HG02642 (cell line): ENCODE data around the gene FOXF1.

ENCODE experiments used
- ATAC-seq: cut with Tn5 transposase; IDR thresholded peaks from one replicate; pipeline ENCODE4 v1.9.1; 2021; ENCODE audit warnings: mild to moderate bottlenecking; ENCODE audit not compliant: unreplicated experiment, poor library complexity

Gene FOXF1

GRCh38 chr16:86510465-86511261 is at the start of gene FOXF1:
TSS of gene FOXF1 (plus strand) at chr16:86510527. CDS start at chr16:86510570, 43 bp downstream.
- no peak for ATAC-seq

DNA sequence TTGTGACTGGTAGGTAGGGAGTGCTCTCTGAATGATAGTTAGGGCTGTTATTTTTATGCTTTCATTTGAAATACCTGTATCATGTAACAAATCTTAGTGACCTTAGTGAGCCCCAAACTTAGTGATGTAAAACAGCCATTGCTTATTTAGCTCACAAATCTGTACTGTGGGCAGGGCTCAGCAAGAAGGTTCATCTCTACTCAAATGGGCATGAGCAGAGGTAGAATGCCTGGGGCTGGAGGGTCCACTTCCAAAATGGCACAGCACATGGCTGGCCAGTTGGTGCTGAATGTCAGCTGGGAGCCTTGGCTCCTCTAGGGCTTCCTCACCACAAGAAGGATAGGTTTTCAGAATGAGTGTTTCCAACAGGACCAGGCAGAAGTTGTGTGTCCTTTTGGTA is 49.3 kb upstream of the FOXF1 start:
- no peak for ATAC-seq

DNA sequence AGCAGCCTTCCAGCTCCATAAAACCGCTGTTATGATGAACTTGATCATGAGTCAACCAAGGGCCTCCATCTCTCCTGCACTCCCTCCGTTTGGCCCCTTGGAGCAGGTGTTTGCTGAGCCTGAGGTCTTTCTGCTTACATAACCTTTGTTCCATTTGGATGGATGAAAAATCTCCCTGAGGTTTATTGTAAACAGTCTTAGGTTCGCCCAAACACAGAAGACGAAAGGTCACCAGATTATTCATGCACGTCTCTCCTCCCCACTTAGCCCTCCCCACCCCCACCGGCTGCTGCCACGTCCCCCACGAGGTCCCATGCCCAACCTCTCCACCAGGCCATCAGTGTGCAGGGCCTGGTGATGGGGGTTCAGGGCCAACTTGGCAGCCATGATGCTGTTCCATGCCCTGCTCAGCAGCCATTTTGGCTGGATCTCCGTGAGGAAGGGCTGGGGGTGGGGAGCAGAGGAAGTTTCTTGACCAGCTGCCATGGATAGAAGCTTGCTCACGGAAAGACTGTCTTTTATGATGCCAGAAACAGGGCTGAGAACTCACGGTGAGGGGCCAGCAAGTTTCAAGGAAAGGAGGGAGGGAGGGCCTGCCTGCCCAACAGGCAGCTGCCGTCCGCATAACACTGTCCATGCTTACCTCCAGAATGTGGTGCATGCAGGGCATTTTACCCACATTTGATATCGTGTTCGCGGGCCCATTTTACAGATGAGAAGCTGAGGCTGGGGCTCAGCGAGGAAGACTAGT is 47.8 kb upstream of the FOXF1 start:
- no peak for ATAC-seq

DNA sequence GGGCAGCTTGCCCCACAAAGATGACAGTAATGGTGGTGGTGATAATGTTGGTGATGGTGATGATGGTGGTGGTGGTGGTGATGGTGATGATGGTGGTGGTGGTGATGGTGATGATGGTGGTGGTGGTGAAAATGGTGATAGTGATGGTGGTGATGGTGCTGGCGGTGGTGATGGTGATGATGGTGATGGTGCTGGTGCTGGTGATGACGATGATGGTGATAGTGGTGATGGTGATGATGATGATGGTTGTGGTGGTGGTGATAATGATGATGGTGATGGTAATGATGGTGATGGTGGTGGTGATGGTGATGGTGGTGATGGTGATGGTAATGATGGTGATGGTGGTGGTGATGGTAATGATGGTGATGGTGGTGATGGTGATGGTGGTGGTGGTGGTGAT is 46.3 kb upstream of the FOXF1 start:
- no peak for ATAC-seq

DNA sequence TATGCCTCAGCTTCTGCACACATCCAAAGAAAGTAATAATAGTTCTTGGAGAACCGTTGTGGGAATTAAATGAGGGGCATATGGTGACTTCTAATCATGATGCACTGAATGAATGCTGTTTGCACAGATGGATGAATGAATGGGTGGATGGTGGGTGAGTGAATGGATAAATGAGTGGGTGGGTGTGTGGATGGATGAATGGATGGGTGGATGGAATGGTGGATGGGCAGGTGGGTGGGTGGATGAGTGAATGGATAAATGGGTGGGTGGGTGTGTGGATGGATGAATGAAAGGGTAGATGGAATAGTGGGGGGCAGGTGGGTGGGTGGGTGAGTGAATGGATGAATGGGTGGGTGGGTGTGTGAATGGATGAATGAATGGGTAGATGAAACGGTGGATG is 44.9 kb upstream of the FOXF1 start:
- no peak for ATAC-seq

- ATAC-seq: no peak
These were observed 43.5 kb upstream of the FOXF1 start for GRCh38 chr16:86466696-86467406.

DNA sequence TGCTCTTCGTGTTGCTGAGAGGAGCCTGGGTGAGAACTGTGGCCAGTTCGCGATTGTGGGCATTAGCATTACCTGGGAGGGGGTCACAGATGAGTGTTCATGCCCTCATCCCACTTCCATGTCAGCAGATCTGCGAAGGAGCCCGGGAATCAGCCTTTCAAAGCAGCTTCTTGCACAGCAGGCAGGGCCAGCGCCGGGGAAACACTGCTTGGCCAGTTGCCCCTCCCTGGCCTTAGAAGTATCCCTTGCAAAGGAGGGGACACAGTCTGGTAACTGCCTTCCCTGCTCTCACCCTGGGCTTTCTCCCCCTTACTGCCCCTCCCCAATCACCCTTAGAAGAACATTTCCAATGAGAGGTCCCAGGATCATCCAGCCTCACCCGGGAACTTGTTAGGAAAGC is 42.8 kb upstream of the FOXF1 start:
- no peak for ATAC-seq

DNA sequence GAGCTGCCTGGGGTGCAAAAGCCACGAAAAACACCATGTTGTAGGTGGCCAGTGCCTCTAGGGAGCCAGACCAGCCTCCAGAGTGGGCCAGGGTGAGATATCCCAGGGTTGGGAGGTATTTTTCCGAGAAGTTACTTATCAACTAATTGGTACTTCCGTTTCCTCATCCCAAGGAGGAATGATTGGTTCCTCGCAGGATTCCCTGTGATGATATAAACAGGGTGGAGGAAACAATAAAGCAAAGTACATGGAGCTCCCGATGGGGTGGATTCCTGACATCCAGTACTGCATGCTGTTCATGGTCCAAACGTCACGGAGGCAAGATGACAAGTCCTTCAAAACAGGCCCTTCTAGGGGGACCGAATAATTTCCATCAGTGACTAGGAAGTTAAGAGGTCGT is 39.4 kb upstream of the FOXF1 start:
- ATAC-seq: no peak

DNA sequence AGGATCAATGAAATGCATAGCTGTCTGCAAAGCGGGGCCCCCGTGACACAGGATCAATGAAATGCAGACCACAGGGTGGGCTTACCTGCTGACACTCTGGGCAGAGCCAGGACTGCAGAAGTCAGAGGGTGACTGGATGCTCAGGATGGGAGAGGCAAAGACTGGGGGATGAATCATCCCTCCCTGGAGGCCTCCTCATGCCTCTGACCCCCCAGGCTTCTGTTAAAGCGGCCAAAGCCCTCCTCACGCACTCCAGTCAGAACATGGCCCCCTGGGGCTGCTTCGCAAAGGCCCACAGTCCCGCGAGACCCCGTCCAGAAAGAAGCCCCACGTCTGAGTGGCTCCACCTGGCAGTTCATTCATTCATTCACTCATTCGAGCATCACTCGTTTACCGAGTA is 38.4 kb upstream of the FOXF1 start:
- ATAC-seq: no peak

GRCh38 chr16:86472366-86472765 is 38.0 kb upstream of the FOXF1 start:
- no peak for ATAC-seq

DNA sequence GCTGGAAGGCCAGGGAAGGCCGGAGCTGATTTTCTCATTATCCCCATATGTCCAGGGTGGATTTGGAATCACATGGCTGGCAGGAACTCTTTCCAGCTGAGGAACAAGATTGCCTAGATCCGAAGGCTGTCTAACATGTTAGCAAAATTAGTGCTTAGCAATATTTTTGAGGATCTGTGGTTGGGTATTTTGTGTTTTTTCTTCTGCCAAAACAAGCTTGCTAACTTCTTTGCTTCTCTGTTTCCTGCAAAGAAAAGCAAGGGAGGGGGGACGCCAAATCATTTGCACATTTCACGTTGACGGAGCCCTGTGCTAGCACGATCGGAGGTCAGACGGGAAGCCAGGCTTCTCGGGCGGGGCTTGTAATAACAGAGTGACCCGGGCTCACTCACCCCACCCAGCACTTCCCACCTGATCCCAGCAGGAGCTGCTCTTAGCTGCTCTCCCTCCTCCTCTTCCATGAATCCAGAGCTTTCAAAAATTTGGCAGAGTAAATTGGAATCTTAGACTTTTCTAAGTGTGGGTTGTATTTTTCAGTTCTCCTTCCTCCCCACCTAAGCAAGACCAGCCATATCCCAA is 33.3 kb upstream of the FOXF1 start:
- no peak for ATAC-seq

DNA sequence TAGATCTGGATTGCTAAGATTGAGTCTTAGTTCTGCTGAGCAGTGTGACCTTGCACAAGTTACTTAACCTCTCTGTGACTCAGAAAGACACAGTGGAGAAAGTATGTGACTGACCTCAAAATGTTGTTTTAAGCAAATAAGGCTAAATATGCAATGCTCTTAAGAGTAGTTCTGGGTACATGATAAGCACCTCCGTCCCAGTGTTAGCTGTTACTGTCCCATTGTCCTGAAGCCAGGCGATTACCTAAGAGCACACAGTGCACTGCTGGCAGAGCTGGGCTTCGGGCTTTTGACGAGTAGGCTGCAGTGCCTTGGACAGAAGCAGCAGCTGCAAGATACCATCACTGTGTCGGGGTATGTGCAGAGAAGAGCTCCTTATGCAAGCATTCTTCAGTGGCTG is 32.7 kb upstream of the FOXF1 start:
- ATAC-seq: no peak

- ATAC-seq: no peak
These were observed 31.5 kb upstream of the FOXF1 start for GRCh38 chr16:86478779-86479178.

- no peak for ATAC-seq
These were observed 30.9 kb upstream of the FOXF1 start for GRCh38 chr16:86479419-86479818.

DNA sequence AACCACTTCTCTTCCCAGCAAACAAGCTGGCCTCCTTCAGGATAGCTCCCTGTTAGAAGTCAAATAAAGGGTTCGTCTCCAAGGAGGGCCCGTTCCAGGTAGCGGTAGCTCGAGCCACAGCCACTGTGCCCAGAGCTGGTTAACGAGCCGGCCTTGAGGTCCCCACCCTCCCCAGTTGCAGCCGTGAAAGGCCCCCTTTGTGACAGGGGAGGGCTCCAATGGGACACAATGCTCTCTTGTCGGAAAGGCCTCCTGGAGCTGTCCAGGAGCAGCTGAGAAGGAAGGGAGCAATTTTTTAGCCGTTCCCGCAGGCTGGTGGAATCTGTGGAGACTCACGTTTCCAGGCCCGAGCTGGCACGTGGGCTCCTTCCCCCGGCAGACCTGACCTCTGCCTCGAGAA is 29.9 kb upstream of the FOXF1 start:
- no peak for ATAC-seq

GRCh38 chr16:86481607-86482006 is 28.7 kb upstream of the FOXF1 start:
- ATAC-seq: no peak

DNA sequence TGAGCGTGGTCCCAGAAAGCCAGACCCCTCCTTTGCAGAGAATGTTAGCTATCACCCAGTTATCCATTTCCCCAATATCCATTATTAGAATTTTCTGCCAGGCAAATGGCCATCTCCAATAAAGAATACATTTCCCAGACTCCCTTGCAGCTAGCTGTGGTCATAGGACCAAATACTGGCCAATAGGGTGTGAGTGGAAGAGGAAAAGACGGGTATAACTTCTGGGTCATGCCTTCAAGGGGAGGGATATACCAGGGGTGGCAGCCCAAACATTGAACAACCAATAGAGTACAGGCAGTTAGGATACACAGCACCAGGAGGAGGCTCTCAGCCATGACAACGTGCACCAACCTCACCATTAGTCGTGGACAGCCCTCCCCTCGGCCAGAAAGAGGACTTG is 26.1 kb upstream of the FOXF1 start:
- no peak for ATAC-seq

- ATAC-seq: no peak
These were observed 24.6 kb upstream of the FOXF1 start for GRCh38 chr16:86485746-86486145.

- ATAC-seq: no peak
These were observed 19.3 kb upstream of the FOXF1 start for GRCh38 chr16:86490859-86491639.

GRCh38 chr16:86491640-86492023 is 18.7 kb upstream of the FOXF1 start:
- ATAC-seq: no peak
